Sigmoid colon (tissue), 7 donors: ENCODE results near the gene HELZ2. TPM values are rescaled to one million over a fixed set of nuclear protein-coding genes. Genes with fewer than 3 reads are reported as not detected.
"Not testable (repeated sequence)": the region's sequence is repeated elsewhere in the genome, so short reads cannot be mapped to it uniquely, and the experiment has no call there.

ENCODE experiments used
- DNase-seq: peaks from one replicate; pipeline ENCODE4 v3.0.0-alpha.2; 2019
- H3K27ac ChIP-seq, 4 donors: fragments of 200-600 bp; sonication (generic); one replicate each; pipeline ENCODE4 v1.5.1; 2016 to 2019; ENCODE audit warnings: mild to moderate bottlenecking in 1 of 4
- H3K27me3 ChIP-seq, 3 donors: fragments of 200-600 bp; sonication (generic); one replicate each; pipeline ENCODE4 v1.5.1; 2019; ENCODE audit warnings: mild to moderate bottlenecking in 1 of 3
- H3K36me3 ChIP-seq, 4 donors: fragments of 200-600 bp; sonication (generic); one replicate each; pipeline ENCODE4 v1.5.1; 2016 to 2019
- H3K4me1 ChIP-seq, 4 donors: fragments of 200-600 bp; sonication (generic); one replicate each; pipeline ENCODE4 v1.5.1; 2017 to 2019
- H3K4me3 ChIP-seq, 4 donors: fragments of 200-600 bp; sonication (generic); one replicate each; pipeline ENCODE4 v1.5.1; 2017 to 2019; ENCODE audit warnings: mild to moderate bottlenecking in 2 of 4, moderate library complexity in 1 of 4
- H3K9me3 ChIP-seq, 4 donors: fragments of 200-600 bp in 3 of 4; sonication (generic) in 3 of 4; one replicate each; pipeline versions ENCODE4 v1.5.1 to v1.6.1; 2013 to 2019
- EP300 ChIP-seq, 4 donors: sonication (generic); formaldehyde crosslinking; IDR thresholded peaks; one replicate each; pipeline ENCODE4 v1.6.1; 2017; ENCODE audit warnings: antibody characterized with exemption in 4 of 4
- POLR2A ChIP-seq, 2 donors: fragments of 450-650 bp; IDR thresholded peaks; one replicate each; pipeline ENCODE4 v1.6.1; 2016; ENCODE audit warnings: antibody characterized with exemption in 2 of 2, mild to moderate bottlenecking in 2 of 2, moderate library complexity in 2 of 2
- POLR2AphosphoS5 ChIP-seq, 4 donors: sonication (generic); formaldehyde crosslinking; IDR thresholded peaks; one replicate each; pipeline ENCODE4 v1.6.1; 2017; ENCODE audit warnings: antibody characterized with exemption in 4 of 4
- WGBS, 2 donors: extraction: QIAGEN DNeasy Blood & Tissue Kit; methylation state at CpG; one replicate each; pipeline ENCODE4 v1.1.7; 2013; 5-methylcytosine and 5-hydroxymethylcytosine counted together
- intact Hi-C: fragments of 100-400 bp; cut with DNase I; formaldehyde crosslinking; loops from one replicate; pipeline ENCODE4 v1.15.1; 2023
- polyA plus RNA-seq, 3 donors: library from polyadenylated mRNA; stranded (reverse); fragments of 200-250 nt; gene quantifications; one replicate each; pipeline ENCODE4 v1.2.3, GENCODE V29; 2013
- total RNA-seq, 4 donors: library from RNA; depleted of rRNA; stranded (reverse); fragments of >200 nt; gene quantifications; one replicate each; pipeline ENCODE4 v1.1.0, GENCODE V29; 2016
- TF ChIP-seq, protein P1 (sequence below), 4 experiments: fragments of 450-650 bp in 3 of 4; fragments of 200-600 bp in 1 of 4; IDR thresholded peaks; one replicate each; pipeline ENCODE4 v1.5.1; 2016 to 2019; ENCODE audit warnings: antibody characterized with exemption in 4 of 4, mild to moderate bottlenecking in 3 of 4, moderate library complexity in 2 of 4
- donor health status: healthy with polysubstance abuse.
- donor health status: Bipolar disorder and iron deficiency.
- donor health status: healthy.

The HELZ2 gene
- total and polyA plus RNA-seq, 7 donors = 1.2 to 48.1 (median 13.6) TPM

DNA sequence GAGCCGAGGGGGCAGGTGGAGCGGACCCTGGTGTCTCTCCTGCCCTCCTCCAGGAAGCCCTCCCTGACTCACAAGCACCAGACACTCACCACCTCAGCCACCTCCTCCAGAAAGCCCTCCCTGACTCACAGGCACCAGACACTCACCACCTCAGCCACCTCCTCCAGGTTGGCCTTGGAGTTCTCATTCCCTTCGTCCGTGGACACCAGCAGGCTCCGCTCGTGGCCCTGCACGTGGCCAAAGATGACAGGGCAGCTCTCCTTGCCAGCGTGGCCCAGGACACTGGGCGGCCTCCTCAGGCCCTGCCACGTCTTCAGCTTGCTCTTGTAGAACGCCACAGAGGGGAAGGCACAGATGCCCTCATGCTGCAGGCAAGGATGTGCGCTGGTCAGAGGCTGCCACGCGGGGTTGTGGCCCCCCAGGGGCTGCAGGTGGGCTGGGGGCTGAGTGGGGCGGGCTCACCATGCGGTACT lies 13.7 kb downstream of the HELZ2 start:
- intact Hi-C loops = no loop called here
- WGBS, 2 donors = 94 to 97% methylated on average over 16 of the region's 16 CpGs
- Histone ChIP-seq H3K4me3 (no peak overlapping the region), H3K36me3 (peaks cover 22 to 70% (median 48%) of the 10 kb centered on the region in 4 donors), H3K4me1 (no peaks in the 10 kb centered on the region), H3K27ac (no peak overlapping the region), H3K9me3 (no peaks in the 10 kb centered on the region), H3K27me3 (peaks cover 0 to 5% (median 0%) of the 10 kb centered on the region in 3 donors)
- TF ChIP-seq, protein P1, sequence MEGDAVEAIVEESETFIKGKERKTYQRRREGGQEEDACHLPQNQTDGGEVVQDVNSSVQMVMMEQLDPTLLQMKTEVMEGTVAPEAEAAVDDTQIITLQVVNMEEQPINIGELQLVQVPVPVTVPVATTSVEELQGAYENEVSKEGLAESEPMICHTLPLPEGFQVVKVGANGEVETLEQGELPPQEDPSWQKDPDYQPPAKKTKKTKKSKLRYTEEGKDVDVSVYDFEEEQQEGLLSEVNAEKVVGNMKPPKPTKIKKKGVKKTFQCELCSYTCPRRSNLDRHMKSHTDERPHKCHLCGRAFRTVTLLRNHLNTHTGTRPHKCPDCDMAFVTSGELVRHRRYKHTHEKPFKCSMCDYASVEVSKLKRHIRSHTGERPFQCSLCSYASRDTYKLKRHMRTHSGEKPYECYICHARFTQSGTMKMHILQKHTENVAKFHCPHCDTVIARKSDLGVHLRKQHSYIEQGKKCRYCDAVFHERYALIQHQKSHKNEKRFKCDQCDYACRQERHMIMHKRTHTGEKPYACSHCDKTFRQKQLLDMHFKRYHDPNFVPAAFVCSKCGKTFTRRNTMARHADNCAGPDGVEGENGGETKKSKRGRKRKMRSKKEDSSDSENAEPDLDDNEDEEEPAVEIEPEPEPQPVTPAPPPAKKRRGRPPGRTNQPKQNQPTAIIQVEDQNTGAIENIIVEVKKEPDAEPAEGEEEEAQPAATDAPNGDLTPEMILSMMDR (IDR thresholded peaks at IDR 0.05) = no peak
- TF ChIP-seq POLR2AphosphoS5 (IDR thresholded peaks at IDR 0.05) (no peak), POLR2A (IDR thresholded peaks at IDR 0.05) (no peak), EP300 (IDR thresholded peaks at IDR 0.05) (no peak)
- DNase-seq = no peak

DNA sequence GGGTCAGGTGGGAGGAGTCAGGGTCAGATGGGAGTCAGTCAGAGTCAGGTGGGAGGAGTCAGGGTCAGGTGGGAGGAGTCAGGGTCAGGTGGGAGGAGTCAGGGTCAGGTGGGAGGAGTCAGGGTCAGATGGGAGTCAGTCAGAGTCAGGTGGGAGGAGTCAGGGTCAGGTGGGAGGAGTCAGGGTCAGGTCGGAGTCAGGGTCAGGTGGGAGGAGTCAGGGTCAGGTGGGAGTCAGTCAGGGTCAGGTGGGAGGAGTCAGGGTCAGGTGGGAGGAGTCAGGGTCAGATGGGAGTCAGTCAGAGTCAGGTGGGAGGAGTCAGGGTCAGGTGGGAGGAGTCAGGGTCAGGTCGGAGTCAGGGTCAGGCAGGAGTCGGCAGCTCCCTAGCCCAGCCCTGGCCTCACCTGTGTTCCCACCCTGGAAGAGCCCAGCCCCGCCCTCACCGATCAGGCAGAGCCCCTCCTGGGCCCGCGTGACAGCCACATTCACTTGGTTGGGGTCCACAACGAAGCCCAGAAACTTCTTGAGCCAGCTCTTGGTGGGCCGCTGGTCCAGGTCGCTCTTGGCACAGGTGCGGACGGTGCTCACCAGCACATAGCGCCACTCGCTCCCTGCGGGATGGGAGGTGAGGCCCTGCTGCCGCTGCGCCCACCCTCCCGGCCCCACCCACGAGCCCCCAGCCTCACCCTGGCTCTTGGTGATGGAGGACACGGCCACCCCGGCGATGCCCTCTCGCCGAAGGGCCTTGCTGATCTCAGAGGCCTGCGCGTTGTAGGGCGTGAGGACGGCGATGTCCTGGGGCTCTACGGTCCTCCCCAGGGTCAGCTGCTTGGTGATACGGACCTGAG lies 14.3 kb downstream of the HELZ2 start:
- H3K4me3 ChIP-seq, DNase-seq, intact Hi-C loops, H3K9me3 ChIP-seq, H3K27me3 ChIP-seq, H3K27ac ChIP-seq, H3K4me1 ChIP-seq: not testable (repeated sequence)
- H3K36me3 ChIP-seq = peaks cover 22 to 63% (median 48%) of the 10 kb centered on the region in 4 donors
- 92 to 96% methylated on average over 30 to 31 of the region's 31 CpGs for WGBS, 2 donors

DNA sequence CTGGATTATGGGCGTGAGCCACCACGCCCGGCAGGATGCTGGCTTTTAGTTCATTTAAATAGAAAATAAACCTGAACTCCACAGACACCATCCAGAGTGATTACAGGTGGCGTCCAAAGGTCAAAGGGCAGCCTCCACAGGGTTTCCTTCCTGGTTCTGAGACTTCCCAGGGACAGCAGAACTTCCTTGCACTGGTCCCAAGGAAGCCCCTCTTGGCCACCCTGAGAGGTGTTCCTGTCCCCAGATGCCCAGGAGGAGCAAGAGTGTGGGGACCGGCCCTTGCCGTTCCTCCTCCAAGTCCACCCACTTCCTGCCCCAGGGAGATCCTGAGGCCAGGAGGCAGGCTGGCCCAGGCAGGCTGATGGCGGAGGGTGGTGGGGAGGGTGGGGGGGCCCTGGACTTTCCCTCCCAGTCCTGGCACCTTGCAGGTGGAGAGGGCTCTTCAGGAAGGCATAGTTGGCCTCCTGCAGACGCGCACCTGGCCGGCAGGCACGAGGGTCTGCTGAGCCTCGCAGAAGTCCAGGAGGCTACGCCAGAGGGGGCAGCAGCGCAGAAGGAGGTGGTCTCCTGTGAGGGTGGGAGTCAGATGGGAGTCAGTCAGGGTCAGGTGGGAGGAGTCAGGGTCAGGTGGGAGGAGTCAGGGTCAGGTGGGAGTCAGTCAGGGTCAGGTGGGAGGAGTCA lies 15.1 kb downstream of the HELZ2 start:
- intact Hi-C loops = no loop called here
- Histone ChIP-seq H3K9me3 (no peaks in the 10 kb centered on the region), H3K27ac (no peak overlapping the region), H3K36me3 (peaks cover 22 to 56% (median 43%) of the 10 kb centered on the region in 4 donors), H3K27me3 (peaks cover 5 to 16% (median 7%) of the 10 kb centered on the region in 3 donors), H3K4me1 (peaks cover 0 to 7% (median 5%) of the 10 kb centered on the region in 4 donors), H3K4me3 (no peak overlapping the region)
- 69 to 90% methylated on average over 14 of the region's 14 CpGs for WGBS, 2 donors
- no peak for DNase-seq
- TF ChIP-seq EP300 (IDR thresholded peaks at IDR 0.05) (no peak), POLR2AphosphoS5 (IDR thresholded peaks at IDR 0.05) (no peak), POLR2A (IDR thresholded peaks at IDR 0.05) (no peak)
- TF ChIP-seq, protein P1 (IDR thresholded peaks at IDR 0.05) = no peak

DNA sequence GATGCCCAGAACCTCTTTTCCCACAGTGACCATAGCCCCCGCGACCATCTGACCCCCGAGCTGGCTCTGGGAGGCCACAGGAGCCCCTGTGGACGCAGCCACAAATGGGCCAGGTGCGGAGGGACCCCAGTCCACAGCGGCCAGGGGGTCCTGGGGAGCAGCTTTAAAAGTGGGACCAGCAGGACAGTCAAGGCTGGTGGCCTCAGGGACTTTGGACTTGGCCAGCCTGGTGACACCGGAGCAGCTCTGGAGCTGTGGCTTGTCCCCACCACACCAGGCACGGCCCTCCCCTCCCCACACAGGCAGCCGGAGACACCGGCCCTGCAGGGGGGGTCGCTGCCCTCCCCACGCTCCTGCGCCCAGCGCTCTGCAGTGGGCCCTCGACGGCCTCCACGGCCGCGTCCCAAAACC lies 16.6 kb downstream of the HELZ2 start:
- no peaks in the 10 kb centered on the region for H3K9me3 ChIP-seq
- H3K27me3 ChIP-seq = peaks cover 7 to 31% (median 19%) of the 10 kb centered on the region in 3 donors
- no peak overlapping the region for H3K4me3 ChIP-seq
- H3K27ac ChIP-seq = no peak overlapping the region
- WGBS, 2 donors = 93% methylated on average over 19 of the region's 19 CpGs
- TF ChIP-seq POLR2A (IDR thresholded peaks at IDR 0.05) = no peak
- no peak for TF ChIP-seq EP300 (IDR thresholded peaks at IDR 0.05)
- no peak for TF ChIP-seq POLR2AphosphoS5 (IDR thresholded peaks at IDR 0.05)
- TF ChIP-seq, protein P1 (IDR thresholded peaks at IDR 0.05) = no peak
- peaks cover 22 to 41% (median 32%) of the 10 kb centered on the region in 4 donors for H3K36me3 ChIP-seq
- peaks cover 0 to 14% (median 11%) of the 10 kb centered on the region in 4 donors for H3K4me1 ChIP-seq
- intact Hi-C loops = no loop called here
- DNase-seq = no peak

DNA sequence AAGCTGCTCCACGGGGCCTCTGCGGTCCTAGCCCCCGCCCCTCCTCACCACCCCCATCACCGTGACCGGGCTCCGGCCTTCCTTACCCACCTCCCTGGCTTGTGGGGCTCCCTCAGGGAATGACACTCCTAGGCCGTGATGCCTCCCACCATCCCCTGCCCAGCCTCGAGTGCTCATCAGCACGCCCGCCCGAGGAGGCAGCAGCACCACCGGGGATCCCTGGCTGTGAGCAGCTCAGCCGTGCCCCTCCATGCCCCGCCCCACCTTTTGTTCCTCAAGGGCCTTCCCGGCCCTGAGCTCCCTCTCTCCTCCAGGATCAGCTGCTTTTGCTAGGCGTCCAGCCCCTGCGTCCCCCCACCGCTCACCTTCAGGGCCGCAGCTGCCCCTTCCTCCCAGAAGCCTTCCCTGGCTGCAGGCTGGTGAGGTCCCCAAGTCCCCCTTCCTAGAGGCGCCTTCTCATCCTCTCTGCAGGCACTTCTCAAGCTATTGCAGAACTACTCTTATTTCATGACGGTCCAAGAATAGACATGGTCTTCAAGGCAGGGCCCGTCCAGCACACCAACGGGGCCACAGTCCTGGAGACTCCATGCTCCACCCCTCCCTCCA lies 17.1 kb downstream of the HELZ2 start:
- Histone ChIP-seq H3K9me3 (no peaks in the 10 kb centered on the region), H3K27ac (no peak overlapping the region), H3K36me3 (peaks cover 18 to 36% (median 27%) of the 10 kb centered on the region in 4 donors), H3K27me3 (peaks cover 7 to 35% (median 21%) of the 10 kb centered on the region in 3 donors), H3K4me1 (peaks cover 0 to 14% (median 11%) of the 10 kb centered on the region in 4 donors), H3K4me3 (no peak overlapping the region)
- DNase-seq = no peak
- WGBS, 2 donors = 83 to 85% methylated on average over 23 of the region's 23 CpGs
- TF ChIP-seq, protein P1 (IDR thresholded peaks at IDR 0.05) = no peak
- intact Hi-C loops = no loop called here
